OCI-LY1 (cell line): ENCODE results near the gene PRRX1.

Experiments
- H2AFZ ChIP-seq: fragments of 200-600 bp; sonication (generic), shearing (Covaris generic); 2 replicates; pipeline ENCODE4 v1.6.0; 2014; ENCODE audit warnings: antibody characterized with exemption, mild to moderate bottlenecking, low read length
- H3F3A ChIP-seq: fragments of 200-600 bp; sonication (generic), shearing (Covaris generic); 2 replicates; pipeline ENCODE4 v1.6.0; 2014; ENCODE audit warnings: mild to moderate bottlenecking, antibody characterized with exemption, low read length, moderate library complexity; ENCODE audit not compliant: insufficient read depth
- H3K27ac ChIP-seq: fragments of 200-600 bp; sonication (generic); 2 replicates; pipeline ENCODE4 v1.5.1; 2014; ENCODE audit warnings: low read length, mixed run types, mild to moderate bottlenecking, low read depth; ENCODE audit not compliant: poor library complexity, severe bottlenecking
- H3K27me3 ChIP-seq: fragments of 200-600 bp; sonication (generic); 2 replicates; pipeline ENCODE4 v1.6.0; 2014; ENCODE audit warnings: antibody characterized with exemption, mild to moderate bottlenecking, low read length, moderate library complexity; ENCODE audit not compliant: insufficient read depth
- H3K36me3 ChIP-seq: fragments of 200-600 bp; sonication (generic); 2 replicates; pipeline ENCODE4 v1.6.1; 2014; ENCODE audit warnings: mild to moderate bottlenecking, antibody characterized with exemption, low read length, moderate library complexity, mixed read lengths; ENCODE audit not compliant: insufficient read depth
- H3K4me1 ChIP-seq: fragments of 200-600 bp; sonication (generic); 2 replicates; pipeline ENCODE4 v1.5.1; 2014; ENCODE audit warnings: mild to moderate bottlenecking, low read length, moderate library complexity; ENCODE audit not compliant: insufficient read depth, severe bottlenecking
- H3K4me2 ChIP-seq: fragments of 200-600 bp; sonication (generic), shearing (Covaris generic); 2 replicates; pipeline ENCODE4 v1.6.1; 2014; ENCODE audit warnings: low read length
- H3K4me3 ChIP-seq: fragments of 200-600 bp; sonication (generic); 2 replicates; pipeline ENCODE4 v1.5.1; 2014; ENCODE audit warnings: low read length, low read depth, mild to moderate bottlenecking, mixed read lengths; ENCODE audit not compliant: poor library complexity, severe bottlenecking
- H3K79me2 ChIP-seq: fragments of 200-600 bp; shearing (Covaris generic); 2 replicates; pipeline ENCODE4 v1.6.1; 2016; ENCODE audit warnings: mixed run types, low read length, mixed read lengths; ENCODE audit not compliant: insufficient read depth
- H3K9ac ChIP-seq: fragments of 200-600 bp; sonication (generic), shearing (Covaris generic); 2 replicates; pipeline ENCODE4 v1.6.1; 2014; ENCODE audit warnings: mild to moderate bottlenecking, low read length, mixed read lengths
- H3K9me2 ChIP-seq: fragments of 200-600 bp; sonication (generic), shearing (Covaris generic); 2 replicates; pipeline ENCODE4 v1.6.1; 2014; ENCODE audit warnings: low read depth, mild to moderate bottlenecking, low read length, mixed read lengths
- H3K9me3 ChIP-seq: fragments of 200-600 bp; shearing (Covaris generic); 2 replicates; pipeline ENCODE4 v1.6.1; 2014; ENCODE audit warnings: low read length, mixed read lengths
- H4K20me1 ChIP-seq: fragments of 200-600 bp; sonication (generic), shearing (Covaris generic); 2 replicates; pipeline ENCODE4 v1.6.0; 2016; ENCODE audit warnings: mild to moderate bottlenecking, low read length; ENCODE audit not compliant: insufficient read depth
- CTCF ChIP-seq: fragments of 200-600 bp; sonication (generic), shearing (Covaris generic); IDR thresholded peaks from 2 replicates; pipeline ENCODE4 v1.5.1; 2017; ENCODE audit warnings: mild to moderate bottlenecking, antibody characterized with exemption, low read length, moderate library complexity, mixed read lengths
- EZH2 ChIP-seq: fragments of 200-600 bp; sonication (generic), shearing (Covaris generic); IDR thresholded peaks from 2 replicates; pipeline ENCODE4 v1.8.0; 2017; ENCODE audit warnings: borderline replicate concordance, mixed run types, mild to moderate bottlenecking, antibody characterized with exemption, low read length, moderate library complexity, mixed read lengths

PRRX1 gene

DNA sequence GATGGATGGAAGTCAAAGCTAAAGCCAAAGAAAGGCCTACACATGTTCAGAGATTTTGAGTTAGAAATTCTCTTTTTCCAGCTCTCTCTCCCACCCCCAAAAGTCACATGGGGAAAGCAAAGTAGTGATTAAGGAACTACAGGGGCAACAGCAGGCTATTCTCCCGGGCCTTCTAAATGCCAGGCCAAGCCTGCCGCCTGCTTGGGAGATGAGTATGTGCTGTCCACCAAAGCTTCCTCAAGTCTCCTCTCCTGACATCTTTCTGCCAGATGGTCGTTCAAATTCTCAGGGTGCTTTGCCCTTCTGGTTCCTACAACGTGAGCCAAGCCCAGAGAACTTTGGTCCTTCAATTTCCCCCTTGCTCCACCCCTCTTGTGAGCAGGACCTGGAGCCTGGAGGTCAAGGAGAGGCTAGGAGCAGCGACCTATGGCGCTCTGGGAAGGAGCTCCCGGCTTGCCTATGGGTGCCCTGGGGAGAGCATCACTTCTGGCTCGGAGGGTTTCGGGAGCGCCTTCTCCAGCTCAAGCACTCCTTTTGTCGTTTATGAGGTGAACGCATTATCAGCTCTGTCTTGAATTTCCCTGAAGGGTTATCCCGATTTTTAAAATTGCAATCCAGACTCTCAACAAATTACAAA lies 4.4 kb upstream of the PRRX1 start:
- Histone ChIP-seq H3K4me2 (no peak overlapping the region), H3K27ac (no peak overlapping the region), H3K4me3 (no peak overlapping the region), H3K79me2 (no peaks in the 10 kb centered on the region), H3K27me3 (no peaks in the 10 kb centered on the region), H3K9me2 (no peaks in the 10 kb centered on the region), H3K9me3 (no peaks in the 10 kb centered on the region), H3K4me1 (no peaks in the 10 kb centered on the region), H4K20me1 (no peaks in the 10 kb centered on the region), H2AFZ (no peak overlapping the region), H3F3A (no peaks in the 10 kb centered on the region), H3K9ac (no peak overlapping the region), H3K36me3 (no peaks in the 10 kb centered on the region)
- no peak for TF ChIP-seq CTCF
- no peak for TF ChIP-seq EZH2

DNA sequence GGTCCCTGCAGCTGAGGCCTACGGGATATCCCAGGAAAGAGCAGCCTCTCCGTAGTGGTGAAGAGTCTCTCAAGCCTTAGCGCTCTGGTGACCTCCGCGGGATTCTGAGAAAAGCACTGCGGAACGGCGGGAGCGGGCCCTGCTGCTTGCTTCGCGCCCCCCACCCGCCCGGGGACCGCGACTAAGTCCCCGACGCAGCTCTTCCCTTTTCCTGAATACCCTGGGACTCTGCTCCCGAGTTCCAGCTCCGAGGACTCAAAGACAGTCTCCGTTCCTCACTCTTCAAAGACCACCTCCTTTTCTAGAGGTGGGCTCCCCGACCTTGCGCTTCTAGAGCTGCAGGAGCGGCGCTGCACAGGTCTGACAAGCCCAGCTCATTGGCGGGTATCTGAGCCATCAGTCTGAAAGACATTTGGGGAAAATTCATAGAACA lies 3.6 kb upstream of the PRRX1 start:
- no peak overlapping the region for H3K27ac ChIP-seq
- no peak overlapping the region for H3K4me3 ChIP-seq
- no peaks in the 10 kb centered on the region for H3K9me3 ChIP-seq
- no peak overlapping the region for H3K4me2 ChIP-seq
- no peaks in the 10 kb centered on the region for H3F3A ChIP-seq
- no peaks in the 10 kb centered on the region for H4K20me1 ChIP-seq
- TF ChIP-seq EZH2 (no peak), CTCF (no peak)
- H2AFZ ChIP-seq: no peak overlapping the region
- no peak overlapping the region for H3K9ac ChIP-seq
- H3K4me1 ChIP-seq: no peaks in the 10 kb centered on the region
- no peaks in the 10 kb centered on the region for H3K36me3 ChIP-seq
- no peaks in the 10 kb centered on the region for H3K27me3 ChIP-seq
- H3K9me2 ChIP-seq: no peaks in the 10 kb centered on the region
- no peaks in the 10 kb centered on the region for H3K79me2 ChIP-seq

- Histone ChIP-seq H3K36me3 (no peaks in the 10 kb centered on the region), H3K4me3 (no peak overlapping the region), H3K9me2 (no peaks in the 10 kb centered on the region), H3K4me2 (no peak overlapping the region), H3K79me2 (no peaks in the 10 kb centered on the region), H3K9me3 (no peaks in the 10 kb centered on the region), H3F3A (no peaks in the 10 kb centered on the region), H3K4me1 (no peaks in the 10 kb centered on the region), H3K27me3 (no peaks in the 10 kb centered on the region), H4K20me1 (no peaks in the 10 kb centered on the region), H3K27ac (no peak overlapping the region), H3K9ac (no peak overlapping the region), H2AFZ (no peak overlapping the region)
- no peak for TF ChIP-seq EZH2
- no peak for TF ChIP-seq CTCF
These were observed 2.9 kb upstream of the PRRX1 start for GRCh38 chr1:170660871-170661645.
